GM19025 (cell line): Measurements from ENCODE around the gene PTGS2.
"Not testable (repeated sequence)": the region's sequence is repeated elsewhere in the genome, so short reads cannot be mapped to it uniquely, and the experiment has no call there.

Experiments used
- ATAC-seq: cut with Tn5 transposase; IDR thresholded peaks from one replicate; pipeline ENCODE4 v1.9.1; 2021; ENCODE audit warnings: mild to moderate bottlenecking, low read depth, moderate library complexity; ENCODE audit not compliant: unreplicated experiment

The PTGS2 gene

DNA sequence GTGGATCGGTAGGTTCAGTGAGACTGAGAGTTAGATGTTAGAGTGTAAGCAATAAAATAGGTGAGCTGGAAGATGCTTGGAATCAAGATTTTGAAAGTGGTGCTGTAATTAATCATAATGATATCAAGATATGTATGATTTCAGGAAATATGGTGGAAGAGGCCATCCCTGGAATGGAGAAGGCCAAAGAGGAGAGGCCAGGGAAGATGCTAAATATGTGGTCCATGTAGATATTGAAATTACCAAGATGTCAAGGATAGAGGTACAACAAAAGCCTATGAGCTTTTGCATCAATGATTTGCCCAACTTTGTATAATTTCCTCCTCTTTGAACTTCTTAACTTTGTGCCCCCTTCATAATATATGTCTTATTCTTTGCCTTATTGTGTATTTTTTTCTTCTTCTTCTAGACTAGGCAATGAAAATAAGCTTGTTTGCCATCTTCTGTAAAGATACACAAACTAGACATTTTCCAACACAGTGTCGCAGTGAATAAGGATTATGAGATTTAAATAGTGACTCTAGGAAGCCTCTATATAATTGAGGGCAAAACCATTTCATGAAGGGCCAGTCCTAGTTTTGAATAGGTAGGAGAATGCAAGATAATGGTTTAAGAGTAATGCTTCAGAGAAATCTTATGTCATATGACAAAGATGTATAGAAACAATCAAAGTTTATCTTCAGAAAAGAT, 8.9 kb downstream of the PTGS2 start:
- ATAC-seq, result no peak

GRCh38 chr1:186670297-186671135, 9.7 kb downstream of the PTGS2 start:
- ATAC-seq, result no peak

DNA sequence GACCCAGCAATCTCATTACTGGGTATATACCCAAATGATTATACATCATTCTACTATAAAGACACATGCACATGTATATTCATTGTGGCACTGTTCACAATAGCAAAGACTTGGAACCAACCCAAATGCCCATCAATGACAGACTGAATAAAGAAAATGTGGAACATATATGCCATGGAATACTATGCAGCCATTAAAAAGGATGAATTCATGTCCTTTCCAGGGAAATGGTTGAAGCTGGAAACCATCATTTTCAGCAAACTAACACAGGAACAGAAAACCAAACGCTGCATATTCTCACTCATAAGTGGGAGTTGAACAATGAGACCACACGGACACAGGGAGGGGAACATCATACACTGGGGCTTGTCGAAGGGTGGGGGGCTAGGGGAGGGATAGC, 10.4 kb downstream of the PTGS2 start:
- not testable (repeated sequence) for ATAC-seq

DNA sequence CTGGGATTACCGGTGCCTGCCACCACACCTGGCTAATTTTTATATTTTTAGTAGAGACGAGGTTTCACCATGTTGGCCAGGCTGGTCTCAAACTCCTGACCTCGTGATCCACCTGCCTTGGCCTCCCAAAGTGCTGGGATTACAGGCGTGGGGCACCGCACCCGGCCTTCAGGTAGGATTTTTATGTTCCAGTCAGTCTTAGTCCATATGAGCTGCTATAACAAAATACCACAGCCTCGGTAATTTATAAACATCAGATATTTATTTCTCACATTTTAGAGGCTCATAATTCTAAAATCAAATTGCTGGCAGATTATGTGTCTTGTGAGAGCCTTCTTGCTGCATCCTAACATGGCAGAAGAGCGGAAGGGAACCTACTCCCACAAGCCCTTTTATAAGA, 16.0 kb downstream of the PTGS2 start:
- not testable (repeated sequence) for ATAC-seq

GRCh38 chr1:186662752-186663151, 17.5 kb downstream of the PTGS2 start:
- ATAC-seq, result no peak

DNA sequence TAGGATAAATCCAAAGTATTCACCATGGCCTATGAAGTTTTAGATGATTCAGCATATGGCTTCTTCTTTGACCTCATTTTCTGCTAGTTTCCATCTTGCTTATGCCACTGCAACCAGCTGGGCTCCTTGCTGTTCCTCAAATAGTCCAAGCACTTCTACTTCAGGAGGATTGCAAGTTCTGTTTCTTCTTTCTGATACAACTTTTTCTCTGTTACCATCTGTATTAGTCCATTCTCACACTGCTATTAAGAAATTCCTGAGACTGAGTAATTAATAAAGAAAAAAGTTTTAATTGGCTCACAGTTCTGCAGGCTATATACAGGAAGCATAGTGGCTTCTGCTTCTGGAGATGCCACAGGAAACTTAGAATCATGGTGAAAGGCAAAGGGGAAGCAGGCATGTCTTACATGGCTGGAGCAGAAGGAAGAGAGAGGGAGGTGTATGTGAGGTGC, 20.3 kb downstream of the PTGS2 start:
- ATAC-seq, result no peak

- ATAC-seq, result no peak
These were observed 21.2 kb downstream of the PTGS2 start for GRCh38 chr1:186658999-186659398.

GRCh38 chr1:186657481-186657880, 22.7 kb downstream of the PTGS2 start:
- ATAC-seq, result no peak

DNA sequence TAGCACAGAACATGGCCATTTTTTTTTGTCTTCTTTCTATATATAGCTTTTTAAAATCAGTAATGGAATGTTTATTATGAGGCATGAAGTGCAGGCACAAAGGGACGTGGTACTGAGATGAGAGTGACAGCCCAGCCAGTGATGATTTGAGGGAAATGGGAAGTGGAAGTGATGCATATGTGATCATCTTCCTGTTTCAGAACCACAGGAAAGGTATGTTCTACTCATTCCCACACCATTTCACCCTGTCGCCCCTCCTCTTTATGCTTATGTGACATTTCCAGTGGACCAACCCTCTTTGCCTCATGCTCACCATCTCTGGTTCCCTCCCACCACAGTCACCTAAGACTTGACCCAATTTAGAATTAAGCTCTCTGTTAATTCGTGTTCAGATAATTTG, 24.3 kb downstream of the PTGS2 start:
- no peak for ATAC-seq

- ATAC-seq, result no peak
These were observed 25.5 kb downstream of the PTGS2 start for GRCh38 chr1:186654741-186655140.

DNA sequence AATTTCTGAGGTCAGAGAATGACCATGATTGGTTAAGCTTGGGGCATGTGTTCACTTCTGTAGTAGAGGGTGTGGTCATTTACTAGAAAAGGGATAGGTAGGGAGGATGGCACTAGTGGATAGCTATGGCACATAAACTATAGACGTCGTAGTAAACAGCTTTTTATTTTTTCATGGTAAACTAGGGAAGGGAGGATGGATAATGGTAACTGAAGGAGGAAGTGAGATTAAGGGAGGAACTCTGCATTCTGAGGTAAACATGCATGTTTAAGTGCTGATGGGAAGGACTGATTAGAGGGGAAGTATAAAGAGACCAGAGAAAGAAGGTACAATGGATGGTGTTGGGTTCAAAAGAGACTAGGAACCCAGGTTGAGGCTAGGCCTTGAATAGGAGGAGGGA, 26.9 kb downstream of the PTGS2 start:
- no peak for ATAC-seq

GRCh38 chr1:186648613-186649012, 31.6 kb downstream of the PTGS2 start:
- no peak for ATAC-seq

DNA sequence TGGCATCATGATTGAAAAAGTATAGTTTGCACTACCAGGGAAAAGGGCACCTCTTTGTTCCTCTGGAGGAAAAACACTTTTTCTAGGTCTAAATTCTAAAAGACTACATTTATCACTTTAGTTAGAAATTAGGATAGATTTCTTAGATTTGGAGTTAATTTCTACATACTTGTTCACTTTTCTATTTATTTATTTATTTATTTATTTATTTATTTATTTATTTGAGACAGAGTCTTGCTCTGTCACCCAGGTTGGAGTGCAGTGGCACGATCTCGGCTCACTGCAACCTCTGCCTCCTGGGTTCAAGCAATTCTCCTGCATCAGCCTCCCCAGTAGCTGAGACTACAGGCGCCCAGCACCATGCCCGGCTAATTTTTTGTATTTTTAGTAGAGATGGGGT, 32.2 kb downstream of the PTGS2 start:
- ATAC-seq, result not testable (repeated sequence)

DNA sequence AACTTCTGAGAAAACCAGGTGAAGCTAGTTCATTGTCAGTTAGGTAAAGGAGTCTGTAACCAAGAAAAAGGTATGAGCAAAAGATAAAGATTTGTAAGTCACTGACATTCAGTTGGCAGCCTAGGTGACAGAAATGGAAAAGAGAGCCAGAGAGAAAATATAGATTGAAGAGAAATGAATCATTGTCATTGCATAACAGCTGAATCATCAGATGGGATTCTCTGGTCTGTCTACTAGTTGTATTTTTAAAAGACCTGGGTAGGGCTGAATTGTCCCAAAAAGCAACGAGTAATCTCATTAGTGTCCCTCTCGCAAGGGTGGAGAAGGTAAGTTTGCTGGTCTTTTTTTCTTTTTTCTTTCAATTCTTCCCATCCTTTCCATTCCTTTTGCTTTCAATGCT, 36.6 kb downstream of the PTGS2 start:
- no peak for ATAC-seq

GRCh38 chr1:186637567-186637966, 42.7 kb downstream of the PTGS2 start:
- not testable (repeated sequence) for ATAC-seq

GRCh38 chr1:186636786-186637185, 43.4 kb downstream of the PTGS2 start:
- ATAC-seq, result no peak

DNA sequence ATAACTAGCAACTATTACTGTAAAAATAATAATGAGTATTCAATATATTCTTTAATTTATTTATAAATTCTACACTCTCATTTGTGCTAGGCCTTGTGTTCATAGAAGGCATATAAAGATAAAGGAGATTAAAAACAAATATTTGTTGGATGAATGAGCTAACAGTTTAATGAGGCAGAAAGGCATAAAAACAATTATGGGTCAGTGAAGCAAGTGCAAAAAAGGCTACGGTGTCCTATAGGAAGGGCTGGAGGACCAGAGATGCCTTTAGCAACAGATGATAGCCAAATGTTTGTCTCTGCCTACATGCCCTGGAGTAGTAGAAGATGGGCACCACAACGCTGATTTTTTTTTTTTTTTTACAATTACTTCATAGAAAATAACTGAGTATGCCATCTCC, 45.7 kb downstream of the PTGS2 start:
- ATAC-seq, result no peak

DNA sequence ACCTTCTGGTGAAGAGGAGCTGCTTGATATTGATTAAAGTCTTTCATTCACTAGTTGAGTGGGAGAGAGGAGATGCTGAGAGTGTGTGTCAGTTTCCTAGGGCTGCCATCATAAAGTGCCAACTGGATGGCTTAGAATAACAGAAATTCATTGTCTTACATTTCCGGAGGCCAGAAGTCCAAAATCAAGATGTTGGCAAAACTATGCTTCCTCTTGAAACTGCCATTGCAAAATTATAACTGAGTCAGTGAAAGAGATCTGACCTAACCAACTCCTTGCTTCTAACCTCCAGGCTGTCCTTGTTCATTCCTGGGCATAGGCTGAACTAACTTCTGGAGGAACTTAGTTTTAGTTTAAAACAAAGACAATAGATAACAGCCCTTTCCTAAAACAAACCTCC, 47.1 kb downstream of the PTGS2 start:
- no peak for ATAC-seq

DNA sequence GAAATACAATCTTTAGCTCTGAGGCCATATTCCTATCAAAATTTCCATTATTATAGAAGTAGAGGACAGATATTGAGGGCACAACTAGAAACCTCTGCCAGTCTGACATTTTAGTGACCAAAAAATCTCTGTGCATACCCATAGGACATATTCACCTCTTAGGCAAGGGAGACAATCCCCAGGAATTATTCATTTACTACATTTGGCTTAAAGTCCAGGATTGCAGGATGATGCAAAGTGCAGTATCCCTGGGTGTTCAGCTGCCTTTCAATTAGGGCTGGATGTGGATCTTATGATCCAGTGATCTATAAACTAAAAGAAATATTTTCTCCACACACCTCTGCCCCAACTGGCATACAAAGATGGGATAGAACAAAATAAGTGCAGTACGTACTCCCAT, 50.9 kb downstream of the PTGS2 start:
- no peak for ATAC-seq

GRCh38 chr1:186628910-186629309, 51.3 kb downstream of the PTGS2 start:
- no peak for ATAC-seq

GRCh38 chr1:186627019-186627418, 53.2 kb downstream of the PTGS2 start:
- no peak for ATAC-seq

DNA sequence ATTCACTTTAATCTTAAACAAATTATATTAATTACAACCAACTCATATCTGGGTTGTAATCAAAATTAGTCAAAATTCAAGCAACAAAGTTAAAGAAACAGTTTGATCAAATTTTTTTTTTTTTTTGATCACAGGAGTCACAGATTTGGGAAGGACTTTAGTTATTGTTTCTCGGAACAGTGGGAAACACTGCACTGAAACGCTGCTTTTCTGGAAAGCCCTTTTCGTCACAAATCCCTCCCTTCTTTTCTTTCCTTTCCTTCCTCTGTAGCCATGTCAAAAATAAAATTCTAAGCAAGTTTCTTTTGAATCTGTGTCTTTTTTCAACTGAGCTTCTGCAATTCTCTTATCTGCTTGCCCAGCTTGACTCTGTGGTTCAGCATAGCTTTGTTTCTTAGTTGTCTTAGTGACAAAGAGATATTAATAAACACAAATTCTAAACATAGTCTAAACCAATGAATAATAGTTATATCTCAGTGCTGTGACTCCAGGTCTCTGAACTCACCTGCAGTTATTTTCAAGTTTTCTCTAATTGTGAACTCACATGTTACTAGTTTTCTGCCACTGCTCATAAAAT, 53.8 kb downstream of the PTGS2 start:
- ATAC-seq, result no peak
